IgD-negative memory B cell (primary cell): ENCODE measurements around the gene ATR. TPM values are rescaled to one million over a fixed set of nuclear protein-coding genes. Genes with fewer than 3 reads are reported as not detected.
"Not testable (repeated sequence)": the region's sequence is repeated elsewhere in the genome, so short reads cannot be mapped to it uniquely, and the experiment has no call there.

Experiments
- H3K27ac Mint-ChIP-seq, 3 donors: one replicate each; pipeline ENCODE4 v1.8.0; 2020 to 2022; ENCODE audit warnings: mild to moderate bottlenecking in 3 of 3, mixed read lengths in 3 of 3, moderate library complexity in 1 of 3
- H3K27me3 Mint-ChIP-seq: one replicate; pipeline ENCODE4 v1.8.0; 2021; ENCODE audit warnings: mixed read lengths
- H3K36me3 Mint-ChIP-seq: one replicate; pipeline ENCODE4 v1.8.0; 2020; ENCODE audit warnings: mild to moderate bottlenecking, mixed read lengths
- H3K4me1 Mint-ChIP-seq, 3 donors: one replicate each; pipeline ENCODE4 v1.8.0; 2020 to 2022; ENCODE audit warnings: mixed read lengths in 3 of 3, mild to moderate bottlenecking in 1 of 3
- H3K4me3 Mint-ChIP-seq, 4 donors: one replicate each; pipeline ENCODE4 v1.8.0; 2020 to 2022; ENCODE audit warnings: mild to moderate bottlenecking in 4 of 4, mixed read lengths in 4 of 4, moderate library complexity in 3 of 4
- H3K9me3 Mint-ChIP-seq, 3 donors: one replicate each; pipeline ENCODE4 v1.8.0; 2020 to 2021; ENCODE audit warnings: mixed read lengths in 3 of 3, mild to moderate bottlenecking in 1 of 3
- polyA plus RNA-seq: library from polyadenylated mRNA; unstranded; fragments of 300-500 nt; fragmentation: Illumina TruSeq; gene quantifications from one replicate; pipeline ENCODE4 v1.2.3, GENCODE V29; 2021

Gene ATR
- polyA plus RNA-seq, 1 donor from 2014 or later: 12.6 TPM

DNA sequence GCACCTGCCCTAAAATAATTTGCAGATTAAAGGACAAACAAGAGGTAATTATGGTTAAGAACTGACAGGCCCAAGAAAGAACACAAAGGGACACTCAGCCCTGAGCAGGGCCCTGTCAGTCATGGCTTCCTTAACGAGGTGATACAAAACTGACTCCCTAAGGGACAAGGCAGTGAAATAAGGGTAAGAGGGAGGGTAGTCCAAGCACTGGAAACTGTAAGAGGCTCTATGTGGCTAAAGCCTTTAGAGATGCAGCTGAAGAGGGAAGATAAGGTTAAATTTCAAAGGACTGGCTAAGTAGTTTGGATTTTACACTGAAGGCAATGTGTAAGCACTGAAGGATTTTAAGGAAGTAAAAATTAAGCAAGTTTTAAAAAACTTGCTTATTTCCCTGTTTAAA, 3.9 kb downstream of the ATR start:
- Mint-ChIP-seq H3K4me3 (peak overlapping the region in 3 of 4 donors; percentile 21 to 68 (median 65)), H3K9me3 (no peaks in the 10 kb centered on the region), H3K4me1 (peaks cover 35 to 52% (median 47%) of the 10 kb centered on the region in 3 donors), H3K27ac (peak overlapping the region in 1 of 3 donors; percentile 20), H3K36me3 (peaks cover 12% of the 10 kb centered on the region), H3K27me3 (no peaks in the 10 kb centered on the region)

DNA sequence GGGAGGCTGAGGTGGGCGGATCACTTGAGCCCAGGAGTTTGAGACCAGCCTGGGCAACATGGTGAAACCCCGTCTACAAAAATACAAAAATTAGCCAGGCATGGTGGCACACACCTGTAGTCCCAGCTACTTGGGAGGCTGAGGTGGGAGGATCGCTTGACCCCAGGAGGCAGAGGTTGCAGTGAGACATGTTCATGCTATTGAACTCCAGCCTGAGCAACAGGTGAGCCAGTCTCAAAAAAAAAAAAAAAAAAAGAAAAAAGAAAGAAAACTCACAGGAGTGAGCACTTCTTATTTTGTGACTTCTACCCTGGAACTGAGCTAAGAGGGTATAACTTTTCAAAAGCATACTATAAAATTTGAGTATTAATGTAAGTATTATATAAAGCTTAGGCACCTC, 4.3 kb downstream of the ATR start:
- not testable (repeated sequence) for H3K9me3 Mint-ChIP-seq, H3K27me3 Mint-ChIP-seq, H3K27ac Mint-ChIP-seq
- Mint-ChIP-seq H3K36me3 (peaks cover 12% of the 10 kb centered on the region), H3K4me1 (peaks cover 35 to 53% (median 43%) of the 10 kb centered on the region in 3 donors), H3K4me3 (peak overlapping the region in 2 of 4 donors; percentile 31 to 68)

DNA sequence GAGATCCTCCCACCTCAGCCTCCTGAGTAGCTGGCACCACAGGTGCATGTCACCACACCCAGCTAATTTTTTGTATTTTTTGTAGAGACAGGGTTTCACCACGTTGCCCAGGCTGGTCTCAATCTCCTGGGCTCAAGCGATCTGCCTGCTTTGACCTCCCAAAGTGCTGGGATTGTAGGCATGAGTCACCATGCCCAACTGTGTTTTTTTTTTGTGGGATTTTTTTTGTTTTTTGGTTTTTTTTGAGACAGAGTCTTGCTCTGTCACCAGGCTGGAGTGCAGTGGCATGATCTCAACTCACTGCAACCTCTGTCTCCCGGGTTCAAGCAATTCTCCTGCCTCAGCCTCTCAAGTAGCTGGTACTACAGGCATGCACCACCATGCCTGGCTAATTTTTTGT, 9.1 kb downstream of the ATR start:
- not testable (repeated sequence) for H3K4me3 Mint-ChIP-seq, H3K36me3 Mint-ChIP-seq, H3K27me3 Mint-ChIP-seq, H3K9me3 Mint-ChIP-seq
- H3K4me1 Mint-ChIP-seq: peaks cover 8 to 14% (median 12%) of the 10 kb centered on the region in 3 donors
- peak overlapping the region in 1 of 3 donors; percentile 55 for H3K27ac Mint-ChIP-seq

DNA sequence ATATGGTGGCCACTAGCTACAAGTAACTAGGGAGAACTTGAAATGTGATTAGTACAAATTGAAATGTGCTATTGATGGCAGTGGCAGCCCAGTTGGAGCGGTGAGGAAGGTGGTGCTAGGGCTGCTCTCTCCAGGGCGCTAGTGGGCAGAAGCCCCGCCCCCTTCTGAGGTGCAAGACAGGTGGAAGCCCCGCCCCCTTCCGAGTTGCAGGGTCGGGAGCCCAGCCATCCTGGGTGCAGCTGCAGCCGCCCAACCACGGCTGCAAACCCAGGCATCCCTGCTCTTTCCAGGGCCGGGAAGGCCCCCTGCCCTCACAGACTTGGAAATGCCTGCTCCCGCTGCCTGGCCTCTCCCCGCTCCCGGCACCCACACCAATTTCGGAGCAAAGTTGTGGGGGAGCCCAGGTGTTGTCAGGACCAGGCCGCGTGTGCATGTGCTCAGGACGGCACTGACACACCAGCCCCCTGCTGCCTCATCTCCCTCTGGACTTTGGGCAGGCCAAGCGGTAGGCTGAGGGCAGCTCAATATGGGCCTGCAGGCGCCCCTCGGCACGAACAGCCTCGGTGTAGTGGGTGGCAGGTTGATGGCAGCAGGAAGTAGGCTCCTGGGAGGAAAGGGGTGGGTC, 10.0 kb downstream of the ATR start:
- H3K27ac Mint-ChIP-seq: no peak overlapping the region
- H3K27me3 Mint-ChIP-seq: no peaks in the 10 kb centered on the region
- peaks cover 8 to 10% (median 9%) of the 10 kb centered on the region in 3 donors for H3K4me1 Mint-ChIP-seq
- no peaks in the 10 kb centered on the region for H3K9me3 Mint-ChIP-seq
- H3K4me3 Mint-ChIP-seq: no peak overlapping the region
- H3K36me3 Mint-ChIP-seq: peaks cover 6% of the 10 kb centered on the region

DNA sequence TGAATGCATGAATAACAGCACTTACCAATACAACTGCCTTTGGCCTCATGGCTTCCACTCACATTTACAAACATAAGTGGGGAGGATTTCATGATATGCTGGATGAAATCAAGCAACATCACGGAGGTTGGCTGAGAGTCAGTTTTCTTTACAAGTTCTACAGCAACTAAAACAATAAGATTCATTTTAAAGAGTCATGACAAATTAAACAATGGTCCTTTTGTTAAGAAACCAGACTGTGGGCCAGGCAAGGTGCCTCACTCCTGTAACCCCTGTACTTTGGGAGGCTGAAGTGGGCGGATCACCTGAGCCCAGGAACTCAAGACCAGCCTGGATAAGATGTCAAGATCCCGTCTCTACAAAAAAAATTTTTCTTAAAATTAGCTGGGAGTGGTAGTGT, 12.4 kb downstream of the ATR start:
- no peaks in the 10 kb centered on the region for H3K9me3 Mint-ChIP-seq
- H3K4me1 Mint-ChIP-seq: peaks cover 6 to 9% (median 8%) of the 10 kb centered on the region in 3 donors
- peaks cover 9% of the 10 kb centered on the region for H3K36me3 Mint-ChIP-seq
- no peak overlapping the region for H3K4me3 Mint-ChIP-seq
- no peak overlapping the region for H3K27ac Mint-ChIP-seq
- H3K27me3 Mint-ChIP-seq: no peaks in the 10 kb centered on the region

DNA sequence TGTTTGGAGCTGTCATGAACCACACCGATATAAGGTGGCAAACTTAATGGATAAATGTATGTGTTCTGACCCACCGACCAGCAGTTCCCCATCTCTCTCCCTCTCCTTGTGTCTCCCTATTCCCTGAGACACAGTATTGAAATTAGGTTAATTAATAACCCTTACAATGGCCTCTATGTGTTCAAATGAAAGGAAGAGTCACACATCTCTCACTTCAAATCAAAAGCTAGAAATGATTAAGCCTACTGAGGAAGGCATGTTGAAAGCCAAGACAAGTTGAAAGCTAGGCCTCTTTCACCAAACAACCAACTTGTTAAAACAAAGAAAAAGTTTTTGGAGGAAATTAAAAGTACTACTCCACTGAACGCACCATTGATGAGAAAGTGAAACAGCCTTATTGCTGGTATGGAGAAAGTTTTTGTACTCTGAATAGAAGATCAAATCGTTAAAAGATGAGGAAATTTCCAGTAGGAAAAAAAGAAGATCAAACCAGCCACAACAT, 15.0 kb downstream of the ATR start:
- H3K4me1 Mint-ChIP-seq: peaks cover 0 to 1% (median 0%) of the 10 kb centered on the region in 3 donors
- peak overlapping the region in 1 of 3 donors; percentile 21 for H3K27ac Mint-ChIP-seq
- H3K4me3 Mint-ChIP-seq: no peak overlapping the region
- no peaks in the 10 kb centered on the region for H3K9me3 Mint-ChIP-seq
- H3K36me3 Mint-ChIP-seq: peaks cover 6% of the 10 kb centered on the region
- H3K27me3 Mint-ChIP-seq: no peaks in the 10 kb centered on the region

DNA sequence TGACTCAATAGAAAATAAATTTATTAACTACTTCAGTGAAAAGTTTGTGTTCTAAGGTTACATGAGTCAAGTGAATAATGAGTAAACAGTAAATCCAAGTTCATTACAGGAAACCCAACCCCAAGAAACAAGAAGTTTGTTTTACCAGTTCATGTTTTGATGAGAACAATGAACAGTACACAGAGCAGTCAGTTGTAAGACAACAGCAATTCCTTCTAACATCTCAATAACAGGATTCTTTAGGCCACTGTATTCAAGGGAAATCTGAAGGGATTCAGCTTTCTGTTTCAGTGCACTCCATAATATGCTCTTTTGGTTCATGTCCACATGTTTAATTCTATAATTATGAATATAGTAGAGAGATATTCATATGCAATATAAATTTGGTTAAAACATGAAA, 18.4 kb downstream of the ATR start:
- no peak overlapping the region for H3K4me3 Mint-ChIP-seq
- no peaks in the 10 kb centered on the region for H3K27me3 Mint-ChIP-seq
- H3K9me3 Mint-ChIP-seq: no peaks in the 10 kb centered on the region
- no peaks in the 10 kb centered on the region for H3K4me1 Mint-ChIP-seq
- no peak overlapping the region for H3K27ac Mint-ChIP-seq
- peaks cover 5% of the 10 kb centered on the region for H3K36me3 Mint-ChIP-seq

DNA sequence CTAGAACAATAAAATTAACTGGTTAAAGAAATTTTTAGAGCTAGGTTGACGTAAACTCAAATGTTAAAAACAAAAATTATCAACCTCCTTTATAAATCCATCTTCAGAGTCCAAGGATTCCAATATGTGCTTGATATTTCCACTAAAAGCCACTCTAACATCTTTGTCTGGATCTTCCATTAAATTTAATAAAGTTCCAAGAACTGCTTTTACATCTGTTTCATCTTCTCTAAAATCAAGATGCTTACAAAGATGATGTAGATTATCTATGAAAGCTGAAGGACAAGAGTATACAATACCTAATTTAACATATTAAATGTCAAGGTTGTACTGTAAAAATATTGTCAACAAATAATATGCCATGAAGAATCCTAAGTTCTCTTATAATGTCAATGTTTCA, 24.8 kb downstream of the ATR start:
- Mint-ChIP-seq H3K36me3 (peaks cover 29% of the 10 kb centered on the region), H3K27ac (no peak overlapping the region), H3K4me3 (no peak overlapping the region), H3K9me3 (no peaks in the 10 kb centered on the region), H3K27me3 (no peaks in the 10 kb centered on the region), H3K4me1 (no peaks in the 10 kb centered on the region)

DNA sequence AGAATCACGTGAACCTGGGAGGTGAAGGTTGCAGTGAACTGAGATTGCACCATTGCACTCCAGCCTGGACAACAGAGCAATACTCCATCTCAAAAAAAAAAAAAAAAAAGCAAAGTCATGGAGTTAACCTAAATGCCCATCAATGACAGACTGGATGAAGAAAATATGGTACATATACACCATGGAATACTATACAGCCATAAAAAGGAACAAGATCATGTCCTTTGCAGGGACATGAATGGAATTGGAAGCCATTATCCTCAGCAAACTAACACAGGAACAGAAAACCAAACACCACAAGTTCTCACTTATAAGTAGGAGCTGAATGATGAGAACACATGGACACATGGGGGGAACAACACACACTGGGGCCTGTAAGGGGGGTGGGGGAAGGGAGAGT, 26.0 kb downstream of the ATR start:
- not testable (repeated sequence) for H3K27ac Mint-ChIP-seq, H3K4me1 Mint-ChIP-seq, H3K9me3 Mint-ChIP-seq, H3K4me3 Mint-ChIP-seq, H3K27me3 Mint-ChIP-seq
- peaks cover 29% of the 10 kb centered on the region for H3K36me3 Mint-ChIP-seq

DNA sequence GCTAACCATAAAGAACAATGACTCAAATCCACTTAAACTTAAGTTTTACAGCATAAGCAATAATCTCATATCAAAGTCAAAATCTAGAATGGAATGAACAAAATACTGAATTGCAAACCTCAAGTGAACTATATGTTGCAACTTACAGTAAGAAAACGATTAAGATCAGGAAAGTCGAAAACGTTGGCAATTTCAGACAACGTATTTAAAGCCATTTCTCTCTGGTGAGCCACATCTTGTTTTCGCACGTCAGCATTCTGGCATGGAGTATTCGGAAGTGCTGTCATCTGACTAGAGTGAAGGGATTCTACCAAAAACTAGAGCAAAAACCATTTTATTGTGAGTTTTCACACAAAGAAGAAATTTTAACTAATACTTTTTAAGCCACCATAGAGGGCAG, 28.5 kb downstream of the ATR start:
- Mint-ChIP-seq H3K4me1 (no peaks in the 10 kb centered on the region), H3K9me3 (no peaks in the 10 kb centered on the region), H3K27me3 (no peaks in the 10 kb centered on the region), H3K27ac (no peak overlapping the region), H3K4me3 (no peak overlapping the region), H3K36me3 (peaks cover 25% of the 10 kb centered on the region)

DNA sequence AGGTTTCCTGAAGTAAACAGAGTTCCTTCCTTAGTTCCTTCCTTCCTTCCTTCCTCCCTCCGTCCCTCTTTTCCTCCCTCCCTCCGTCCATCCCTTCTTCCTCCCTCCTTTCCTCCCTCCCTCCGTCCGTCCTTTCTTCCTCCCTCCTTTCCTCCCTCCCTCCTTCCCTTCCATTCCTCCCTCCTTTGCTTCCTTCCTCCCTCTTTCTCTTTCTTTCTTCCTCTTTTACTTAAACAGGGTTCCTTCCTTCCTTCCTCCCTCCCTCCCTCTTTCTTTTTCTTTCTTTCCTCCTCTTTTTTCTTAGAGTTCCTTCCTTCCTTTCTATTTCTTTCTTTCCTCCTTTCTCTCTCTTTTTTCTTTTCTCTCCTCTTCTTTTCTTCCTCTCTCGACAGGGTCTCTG, 35.2 kb downstream of the ATR start:
- no peaks in the 10 kb centered on the region for H3K9me3 Mint-ChIP-seq
- no peaks in the 10 kb centered on the region for H3K36me3 Mint-ChIP-seq
- H3K4me3 Mint-ChIP-seq: no peak overlapping the region
- H3K27ac Mint-ChIP-seq: no peak overlapping the region
- peaks cover 0 to 2% (median 0%) of the 10 kb centered on the region in 3 donors for H3K4me1 Mint-ChIP-seq
- no peaks in the 10 kb centered on the region for H3K27me3 Mint-ChIP-seq

DNA sequence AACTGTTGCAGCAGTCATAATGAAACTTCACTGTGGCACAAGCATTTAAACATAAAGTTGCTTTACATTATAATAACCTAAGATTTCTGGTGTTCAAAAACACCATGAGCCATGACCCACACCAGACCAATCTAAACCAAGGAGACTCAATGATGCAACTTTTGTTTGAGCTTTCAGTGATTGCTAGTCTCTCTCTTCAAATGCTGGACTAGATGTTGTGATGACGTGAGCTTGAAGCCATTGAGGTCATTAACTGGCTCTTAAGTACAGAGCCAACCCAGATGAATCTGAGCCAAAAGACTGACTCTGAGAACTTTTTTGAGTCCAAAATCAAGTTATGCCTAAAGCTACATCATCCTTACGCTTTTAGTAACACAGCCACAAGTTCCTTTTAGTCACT, 36.5 kb downstream of the ATR start:
- H3K27ac Mint-ChIP-seq: no peak overlapping the region
- no peaks in the 10 kb centered on the region for H3K36me3 Mint-ChIP-seq
- no peak overlapping the region for H3K4me3 Mint-ChIP-seq
- H3K9me3 Mint-ChIP-seq: no peaks in the 10 kb centered on the region
- H3K4me1 Mint-ChIP-seq: peaks cover 0 to 2% (median 0%) of the 10 kb centered on the region in 3 donors
- no peaks in the 10 kb centered on the region for H3K27me3 Mint-ChIP-seq

DNA sequence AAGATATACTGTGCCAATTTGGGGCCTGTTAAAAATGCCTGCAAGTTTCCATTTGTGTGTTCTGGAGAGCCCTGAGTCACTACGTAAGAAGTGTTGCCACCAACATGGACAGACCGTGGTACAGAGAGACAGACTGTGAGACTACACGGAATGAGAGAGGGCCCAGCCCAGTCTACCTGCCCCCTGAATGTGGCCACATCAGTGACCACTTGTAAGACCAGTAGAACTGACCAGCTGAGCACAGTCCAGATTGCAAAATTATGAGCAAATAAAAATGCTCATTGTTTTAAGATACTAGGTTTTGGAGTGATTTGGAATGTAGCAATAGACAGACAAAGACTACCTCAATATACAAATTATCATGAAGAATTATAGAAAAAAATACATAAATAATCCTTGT, 42.0 kb downstream of the ATR start:
- Mint-ChIP-seq H3K36me3 (peaks cover 16% of the 10 kb centered on the region), H3K4me3 (no peak overlapping the region), H3K27ac (no peak overlapping the region), H3K9me3 (no peaks in the 10 kb centered on the region), H3K27me3 (no peaks in the 10 kb centered on the region), H3K4me1 (no peaks in the 10 kb centered on the region)

DNA sequence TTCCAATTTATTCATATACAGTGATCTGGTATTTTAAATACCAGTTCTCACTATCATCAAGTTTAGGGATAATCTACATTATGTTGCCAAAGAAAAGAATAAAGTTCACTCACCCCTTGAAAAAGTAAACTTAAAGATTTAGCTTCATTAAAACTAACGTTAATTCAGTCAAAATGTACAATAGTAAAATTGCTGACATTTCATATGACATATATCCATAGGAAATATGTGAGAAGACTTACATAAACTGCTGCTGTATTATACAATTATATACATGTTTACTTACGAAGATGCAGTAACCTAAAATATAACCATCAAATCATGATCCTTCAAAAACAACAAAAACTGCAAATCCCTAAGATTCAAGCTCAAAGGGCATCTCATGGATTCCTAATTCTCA, 44.0 kb downstream of the ATR start:
- H3K27ac Mint-ChIP-seq: no peak overlapping the region
- peaks cover 16% of the 10 kb centered on the region for H3K36me3 Mint-ChIP-seq
- no peaks in the 10 kb centered on the region for H3K9me3 Mint-ChIP-seq
- no peak overlapping the region for H3K4me3 Mint-ChIP-seq
- H3K4me1 Mint-ChIP-seq: no peaks in the 10 kb centered on the region
- no peaks in the 10 kb centered on the region for H3K27me3 Mint-ChIP-seq

DNA sequence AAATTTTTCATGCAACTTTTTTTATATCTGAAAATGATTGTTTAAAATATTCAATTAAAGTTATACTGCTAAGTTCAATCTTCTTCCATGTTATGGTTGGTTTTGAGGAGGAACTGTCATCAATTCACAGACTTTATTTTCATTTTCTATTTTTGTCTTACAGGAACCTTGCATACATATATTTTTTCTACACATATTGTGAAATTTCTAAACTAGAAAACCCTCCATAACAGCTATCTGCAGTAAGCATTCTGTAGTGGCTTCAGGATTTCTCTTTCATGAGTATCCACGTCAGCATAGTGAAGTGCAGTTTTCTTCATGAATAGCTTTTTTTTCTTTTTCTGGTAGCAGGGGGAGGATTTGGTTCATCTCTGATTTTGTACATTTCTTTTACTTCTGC, 48.2 kb downstream of the ATR start:
- H3K27ac Mint-ChIP-seq: no peak overlapping the region
- no peaks in the 10 kb centered on the region for H3K9me3 Mint-ChIP-seq
- H3K27me3 Mint-ChIP-seq: no peaks in the 10 kb centered on the region
- H3K4me3 Mint-ChIP-seq: no peak overlapping the region
- no peaks in the 10 kb centered on the region for H3K4me1 Mint-ChIP-seq
- H3K36me3 Mint-ChIP-seq: peaks cover 16% of the 10 kb centered on the region

DNA sequence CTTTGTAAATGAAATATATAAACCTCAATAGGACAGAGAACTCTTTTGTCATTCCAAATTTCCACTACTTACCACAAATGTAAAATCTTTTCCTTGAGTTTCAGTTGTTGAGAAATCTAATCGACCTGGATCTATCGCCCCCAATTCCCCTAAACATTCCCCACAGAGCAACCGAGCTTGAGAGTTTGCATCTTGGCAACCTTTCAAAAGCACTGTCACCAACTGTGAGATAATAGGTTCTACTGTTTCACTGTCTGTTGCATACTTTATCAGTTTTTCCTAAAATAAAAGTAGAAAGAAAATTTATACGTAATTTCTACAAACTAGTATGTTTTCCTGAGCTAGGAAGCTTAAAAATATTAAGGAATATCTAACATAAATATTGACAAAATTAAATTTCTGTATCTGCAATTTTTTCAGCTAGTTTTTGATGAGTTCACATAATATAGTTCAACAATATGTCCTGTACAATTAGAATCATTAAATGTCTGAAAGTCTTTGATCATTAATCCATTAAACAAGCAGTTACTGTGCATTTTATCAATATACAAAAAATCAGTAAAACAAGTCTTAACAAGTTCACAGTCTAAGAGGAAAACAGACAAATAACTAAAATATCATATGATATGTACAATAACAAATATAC, 54.5 kb downstream of the ATR start:
- H3K4me3 Mint-ChIP-seq: no peak overlapping the region
- no peaks in the 10 kb centered on the region for H3K9me3 Mint-ChIP-seq
- peaks cover 16% of the 10 kb centered on the region for H3K36me3 Mint-ChIP-seq
- H3K4me1 Mint-ChIP-seq: no peaks in the 10 kb centered on the region
- no peaks in the 10 kb centered on the region for H3K27me3 Mint-ChIP-seq
- no peak overlapping the region for H3K27ac Mint-ChIP-seq
